GM20000 (cell line): ENCODE results near the gene CA4.
"Not testable (repeated sequence)": the region's sequence is repeated elsewhere in the genome, so short reads cannot be mapped to it uniquely, and the experiment has no call there.

ENCODE experiments used
- DNase-seq: peaks from one replicate; pipeline ENCODE4 v3.0.0; 2012; ENCODE audit warnings: low spot score
- TF ChIP-seq, protein P1 (sequence below): IDR thresholded peaks from 2 replicates; pipeline ENCODE4 v1.5.1; 2012; ENCODE audit warnings: mild to moderate bottlenecking, control low read depth; ENCODE audit errors: extremely low read depth, missing control alignments

CA4 gene

DNA sequence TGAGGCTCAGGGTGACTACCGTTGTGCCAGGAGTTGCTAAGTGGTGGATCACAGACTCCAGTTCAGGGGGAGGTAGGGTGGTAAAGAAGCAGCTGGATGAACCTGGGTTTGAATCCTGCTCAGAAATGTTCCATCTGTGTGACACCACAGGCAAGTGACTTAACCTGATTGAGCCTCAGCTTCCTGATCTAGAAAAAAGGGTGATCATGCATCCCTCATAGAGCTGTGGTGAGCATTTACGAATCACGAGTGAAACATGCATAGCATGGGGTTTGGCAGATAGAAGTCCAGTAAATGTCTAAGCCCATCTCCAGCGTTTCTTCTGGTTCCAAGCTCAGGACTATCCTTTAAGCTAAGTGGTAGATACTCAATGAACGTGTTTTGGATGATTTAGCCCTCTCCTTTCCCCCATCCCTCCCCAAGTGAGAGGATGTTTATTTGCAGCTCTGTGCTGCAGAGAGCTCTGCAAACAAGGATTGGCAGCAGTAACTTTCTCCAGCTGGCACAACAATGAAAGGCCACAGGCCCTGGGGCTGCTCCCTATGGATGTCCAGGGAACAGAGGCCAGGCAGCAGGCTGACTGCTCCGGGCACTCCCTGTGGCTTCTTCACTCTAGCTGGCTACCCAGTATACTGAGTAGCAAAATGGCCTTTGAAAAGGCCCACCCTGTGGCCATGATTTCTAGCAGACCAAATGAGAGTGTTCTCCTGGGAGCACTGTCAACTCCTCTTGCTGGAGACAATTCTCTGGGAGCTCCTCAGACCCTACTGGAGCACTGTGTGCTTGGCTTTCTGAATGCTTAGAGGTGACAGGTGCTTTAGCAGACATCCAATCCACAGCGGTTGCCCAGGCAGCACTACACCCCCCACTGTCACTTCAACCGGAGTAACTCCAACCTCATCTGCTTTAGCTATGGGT, 21.3 kb downstream of the CA4 start:
- TF ChIP-seq, protein P1, sequence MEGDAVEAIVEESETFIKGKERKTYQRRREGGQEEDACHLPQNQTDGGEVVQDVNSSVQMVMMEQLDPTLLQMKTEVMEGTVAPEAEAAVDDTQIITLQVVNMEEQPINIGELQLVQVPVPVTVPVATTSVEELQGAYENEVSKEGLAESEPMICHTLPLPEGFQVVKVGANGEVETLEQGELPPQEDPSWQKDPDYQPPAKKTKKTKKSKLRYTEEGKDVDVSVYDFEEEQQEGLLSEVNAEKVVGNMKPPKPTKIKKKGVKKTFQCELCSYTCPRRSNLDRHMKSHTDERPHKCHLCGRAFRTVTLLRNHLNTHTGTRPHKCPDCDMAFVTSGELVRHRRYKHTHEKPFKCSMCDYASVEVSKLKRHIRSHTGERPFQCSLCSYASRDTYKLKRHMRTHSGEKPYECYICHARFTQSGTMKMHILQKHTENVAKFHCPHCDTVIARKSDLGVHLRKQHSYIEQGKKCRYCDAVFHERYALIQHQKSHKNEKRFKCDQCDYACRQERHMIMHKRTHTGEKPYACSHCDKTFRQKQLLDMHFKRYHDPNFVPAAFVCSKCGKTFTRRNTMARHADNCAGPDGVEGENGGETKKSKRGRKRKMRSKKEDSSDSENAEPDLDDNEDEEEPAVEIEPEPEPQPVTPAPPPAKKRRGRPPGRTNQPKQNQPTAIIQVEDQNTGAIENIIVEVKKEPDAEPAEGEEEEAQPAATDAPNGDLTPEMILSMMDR = no peak
- DNase-seq = no peak

DNA sequence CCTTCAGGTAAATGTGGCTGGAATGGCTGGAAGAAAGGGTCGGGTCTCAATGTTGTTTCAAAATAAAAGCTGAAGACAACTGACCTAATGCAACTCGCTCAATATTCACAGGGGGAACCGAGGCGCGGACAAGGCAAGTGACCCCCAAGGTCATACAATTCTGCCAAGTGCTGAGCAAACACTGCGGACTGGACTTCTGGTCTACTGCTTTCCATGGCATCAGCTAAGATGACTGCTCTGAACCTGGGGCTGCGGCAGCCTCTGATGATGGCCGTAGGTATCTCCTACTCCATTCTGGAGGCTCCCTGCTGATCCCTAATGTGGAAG, 21.9 kb downstream of the CA4 start:
- DNase-seq = no peak
- TF ChIP-seq, protein P1 = no peak

DNA sequence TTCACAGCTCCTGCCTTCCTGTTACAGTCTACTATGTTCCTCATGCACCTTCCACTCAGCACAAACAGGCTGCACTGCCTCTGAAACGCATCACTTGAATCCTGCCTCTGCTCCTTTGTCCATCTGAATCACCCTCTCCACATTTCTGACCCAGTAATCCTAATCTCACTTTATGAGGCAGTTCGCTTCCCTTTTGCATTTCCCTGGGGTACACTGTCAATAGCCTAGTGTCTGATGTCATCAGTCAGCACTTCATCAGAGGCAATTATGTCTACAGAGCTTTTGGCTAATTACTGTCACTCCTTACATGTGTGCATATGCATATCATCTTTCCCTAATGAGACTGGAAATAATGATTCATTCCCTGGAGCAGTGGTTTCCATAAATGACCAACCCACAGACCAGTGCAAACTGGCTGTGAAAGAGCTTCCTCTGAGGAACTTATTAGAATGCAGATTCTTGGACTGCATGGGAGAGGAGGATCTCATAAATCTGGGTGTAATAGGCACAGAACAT, 23.6 kb downstream of the CA4 start:
- TF ChIP-seq, protein P1 = no peak
- DNase-seq = no peak

DNA sequence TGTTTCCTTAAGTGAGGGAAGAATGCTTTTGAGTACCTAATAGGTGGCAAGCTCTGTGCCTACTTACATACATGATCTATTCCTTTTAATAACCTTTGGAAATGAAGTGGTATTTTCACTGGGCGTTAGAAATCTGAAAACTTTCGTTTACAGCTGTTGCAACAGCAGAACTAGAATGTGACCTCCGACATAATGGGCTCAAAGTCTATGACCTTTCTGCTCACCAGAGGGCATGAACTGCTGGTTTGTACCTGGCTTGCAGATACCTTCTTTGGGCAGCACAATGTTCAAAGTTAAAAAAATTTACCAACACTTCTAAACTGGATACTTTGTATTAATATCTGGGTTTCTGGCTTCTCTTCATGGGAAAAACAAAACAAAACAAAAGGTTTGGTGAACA, 24.3 kb downstream of the CA4 start:
- TF ChIP-seq, protein P1 = no peak
- DNase-seq = no peak

DNA sequence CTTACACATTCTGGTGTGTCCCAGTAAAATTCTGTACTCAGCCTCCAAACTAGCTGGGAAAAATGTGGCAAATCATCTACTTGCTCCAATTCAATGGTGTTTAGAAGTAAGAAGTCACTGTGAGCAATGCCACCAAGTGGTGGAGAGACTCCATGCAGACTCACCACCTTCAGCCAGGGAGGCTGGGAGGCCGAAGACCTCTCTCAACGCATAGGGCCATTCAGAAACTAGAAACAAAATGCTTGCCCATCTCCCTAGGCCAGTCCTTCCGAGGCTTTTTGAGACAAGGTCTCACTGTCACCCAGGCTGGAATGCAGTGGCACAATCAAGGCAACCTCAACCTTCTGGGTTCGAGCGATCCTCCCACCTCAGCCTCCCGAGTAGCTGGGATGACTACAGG, 25.0 kb downstream of the CA4 start:
- not testable (repeated sequence) for DNase-seq

DNA sequence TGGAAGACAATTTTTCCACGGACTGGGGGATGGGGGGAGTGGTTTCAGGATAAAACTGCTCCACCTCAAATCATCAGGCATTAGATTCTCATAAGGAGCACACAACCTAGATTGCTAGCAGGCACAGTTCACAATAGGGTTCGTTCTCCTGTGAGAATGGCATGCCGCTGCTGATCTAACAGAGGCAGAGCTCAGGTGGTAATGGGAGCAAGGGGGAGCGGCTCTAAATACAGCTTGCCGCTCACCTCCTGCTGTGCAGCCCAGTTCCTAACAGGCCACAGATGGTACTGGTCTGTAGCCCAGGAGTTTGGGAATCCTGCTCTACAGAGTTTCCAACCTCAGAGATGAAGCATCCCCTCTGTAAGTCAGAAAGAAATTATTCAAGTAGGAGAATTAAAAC, 27.0 kb downstream of the CA4 start:
- DNase-seq = not testable (repeated sequence)

DNA sequence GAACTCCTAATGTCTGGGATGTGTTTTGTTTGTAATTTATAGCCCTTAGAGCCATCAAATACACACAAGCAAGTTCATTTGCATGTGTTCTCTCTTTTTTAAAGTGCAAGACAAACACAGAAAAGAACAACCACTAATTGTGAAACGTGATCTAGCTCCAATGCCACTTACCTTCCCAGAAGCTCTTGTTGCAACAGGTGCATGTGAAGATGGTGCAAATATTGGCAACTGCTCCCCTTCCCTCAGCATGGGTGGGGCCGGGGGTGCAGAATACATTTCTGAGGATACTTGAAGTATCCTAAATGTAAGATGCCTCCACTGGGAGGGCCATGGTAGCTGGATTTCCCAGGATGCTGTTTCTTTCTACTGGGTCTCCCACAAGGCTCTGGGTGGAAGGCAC, 28.4 kb downstream of the CA4 start:
- DNase-seq = not testable (repeated sequence)

DNA sequence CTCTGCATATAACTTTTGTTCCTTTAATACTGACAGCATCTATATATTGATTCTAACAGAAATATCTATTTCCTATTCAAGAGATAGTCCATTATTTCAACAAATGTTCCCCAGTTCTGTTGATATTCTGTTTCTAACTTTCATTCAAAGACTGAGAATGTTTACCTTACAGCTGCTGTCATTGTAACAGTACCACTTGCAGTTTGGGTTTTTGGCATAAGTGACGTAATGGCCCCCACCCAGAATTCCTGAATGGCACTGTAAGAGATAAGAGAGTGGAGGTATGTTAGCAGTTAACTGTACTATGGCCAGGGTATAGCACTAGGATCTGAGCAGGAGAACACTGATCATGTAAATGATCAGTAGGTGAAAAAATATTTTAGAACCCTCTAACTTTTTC, 30.6 kb downstream of the CA4 start:
- DNase-seq = not testable (repeated sequence)

DNA sequence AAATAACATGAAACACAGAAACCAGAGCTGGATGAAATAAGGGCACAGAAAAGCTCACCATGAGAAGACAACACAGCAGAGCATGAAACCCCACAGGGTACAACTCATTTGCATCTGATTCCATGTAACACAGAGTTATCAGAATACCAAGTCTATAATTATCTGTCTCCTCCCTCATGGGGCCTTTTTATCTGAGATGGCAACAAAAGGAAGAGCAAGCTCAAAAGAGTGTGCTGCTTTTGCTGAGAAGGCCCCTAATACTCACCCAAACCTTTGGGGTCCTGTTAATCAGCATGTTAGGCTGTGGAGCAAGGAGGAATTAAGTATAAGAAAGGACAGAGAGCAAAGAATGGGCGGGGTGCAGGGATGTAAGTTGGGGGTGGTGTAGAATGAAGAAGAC, 36.6 kb downstream of the CA4 start:
- DNase-seq = not testable (repeated sequence)

DNA sequence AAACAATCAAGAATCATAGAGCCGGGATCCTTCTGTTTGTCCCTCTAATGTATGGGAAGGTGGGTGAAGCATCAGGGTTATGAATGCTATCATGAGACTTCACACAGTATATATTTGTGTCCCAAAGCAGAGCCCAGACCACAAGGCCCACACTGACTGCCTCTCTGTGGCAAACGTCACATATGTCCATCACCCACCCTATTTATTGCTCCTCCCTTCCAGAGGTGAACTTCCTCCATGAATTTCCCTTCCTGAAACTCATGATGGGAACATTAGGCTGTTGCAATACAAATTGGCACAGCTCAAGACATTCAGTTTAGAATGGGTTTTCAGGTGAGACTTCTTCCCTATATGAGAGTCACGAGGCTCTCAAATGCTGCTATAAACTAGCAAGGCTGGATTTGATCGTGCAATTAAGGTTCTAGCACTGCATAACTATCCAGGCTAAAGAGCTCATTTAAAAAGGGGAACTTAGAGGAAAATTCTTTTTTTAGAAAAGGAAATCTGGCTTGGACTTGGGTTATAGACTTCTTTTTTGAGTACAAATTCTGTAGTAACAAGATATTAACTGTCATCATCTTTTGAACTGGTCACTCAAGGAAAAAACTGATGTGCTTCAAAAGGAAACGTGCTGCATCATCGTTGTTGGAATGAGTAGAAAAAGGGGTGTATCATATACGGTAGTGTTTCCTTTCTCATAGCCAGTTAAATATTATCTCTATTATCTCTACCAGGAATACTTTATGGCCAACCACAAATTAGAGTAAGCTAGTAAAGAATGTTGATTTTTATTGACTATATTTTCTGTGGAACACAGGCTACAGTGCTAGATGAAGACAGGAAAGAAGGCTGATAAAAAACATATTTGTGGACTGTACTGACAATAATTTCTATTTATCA, 37.3 kb downstream of the CA4 start:
- not testable (repeated sequence) for DNase-seq
